RPMI7951 (cell line): ENCODE measurements around the gene MED13L. TPM values are rescaled to one million over a fixed set of nuclear protein-coding genes. Genes with fewer than 3 reads are reported as not detected.

Source experiments
- DNase-seq: peaks from one replicate; pipeline ENCODE4 v3.0.0-alpha.2; 2012; ENCODE audit warnings: low read depth
- total RNA-seq: library from RNA; depleted of rRNA; stranded (reverse); fragments of >200 nt; shearing (Covaris generic); gene quantifications from 2 replicates; pipeline ENCODE4 v1.2.3, GENCODE V29; 2014

The MED13L gene
- total RNA-seq, 1 experiment from 2014 or later, result 29.7 TPM

DNA sequence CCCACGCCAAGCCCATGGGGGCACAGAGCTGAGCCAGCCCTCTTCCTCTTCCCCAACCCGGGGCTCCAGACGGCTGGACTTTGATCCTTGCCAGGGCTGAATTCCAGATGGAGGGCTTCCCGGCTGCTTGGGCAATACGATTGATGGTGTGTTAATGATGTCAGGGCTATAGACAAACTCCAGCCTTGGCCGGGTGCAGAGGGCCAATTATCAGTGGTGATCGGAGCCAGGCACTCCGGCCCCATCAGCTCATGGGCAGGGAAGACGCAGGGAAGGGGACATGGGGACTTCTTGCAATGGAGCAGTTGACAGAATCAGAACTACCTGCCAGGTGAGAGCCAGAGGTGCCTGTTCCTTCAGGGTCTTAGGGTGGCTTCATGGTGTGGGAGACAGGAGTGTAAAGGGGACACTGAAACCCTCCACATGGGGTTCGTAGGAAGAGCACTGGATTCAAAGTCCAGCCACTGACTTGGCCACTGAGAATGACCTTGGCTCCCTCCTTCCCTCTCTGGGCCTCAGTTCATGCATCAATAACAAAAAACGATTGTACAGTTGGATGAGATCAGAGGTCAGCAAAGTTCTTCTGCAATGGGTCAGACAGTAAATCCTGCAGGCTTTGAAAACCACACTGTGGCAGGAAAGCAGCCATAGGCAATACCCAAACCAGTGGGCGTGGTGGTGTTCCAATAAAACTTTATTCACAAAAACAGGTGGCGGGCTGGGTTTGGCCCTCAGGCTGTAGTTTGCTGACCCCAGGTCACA, 333.7 kb downstream of the MED13L start:
- no peak for DNase-seq

DNA sequence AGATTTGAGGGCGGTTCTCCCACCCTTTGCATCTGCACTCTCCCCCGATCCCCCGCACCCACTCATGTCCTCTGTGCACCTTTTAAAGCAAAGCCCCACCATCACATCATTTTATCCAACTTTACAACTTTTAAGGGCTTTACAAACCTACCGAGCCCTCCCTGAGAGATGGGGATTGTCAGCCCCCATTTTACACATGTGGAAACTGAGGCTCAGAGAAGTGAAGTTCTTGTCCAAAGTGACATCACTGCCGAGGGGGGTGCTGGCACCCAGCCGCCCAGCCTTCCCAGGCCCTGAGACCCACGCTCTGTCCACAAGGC, 334.2 kb downstream of the MED13L start:
- DNase-seq, result no peak

GRCh38 chr12:115942346-115942745, 335.1 kb downstream of the MED13L start:
- no peak for DNase-seq

GRCh38 chr12:115941362-115941761, 336.1 kb downstream of the MED13L start:
- peak; percentile 28 for DNase-seq

- DNase-seq, result no peak
Measured at GRCh38 chr12:115938794-115939377, 338.6 kb downstream of the MED13L start.

GRCh38 chr12:115936997-115937916, 340.2 kb downstream of the MED13L start:
- no peak for DNase-seq

GRCh38 chr12:115934877-115935276, 342.6 kb downstream of the MED13L start:
- DNase-seq, result no peak

DNA sequence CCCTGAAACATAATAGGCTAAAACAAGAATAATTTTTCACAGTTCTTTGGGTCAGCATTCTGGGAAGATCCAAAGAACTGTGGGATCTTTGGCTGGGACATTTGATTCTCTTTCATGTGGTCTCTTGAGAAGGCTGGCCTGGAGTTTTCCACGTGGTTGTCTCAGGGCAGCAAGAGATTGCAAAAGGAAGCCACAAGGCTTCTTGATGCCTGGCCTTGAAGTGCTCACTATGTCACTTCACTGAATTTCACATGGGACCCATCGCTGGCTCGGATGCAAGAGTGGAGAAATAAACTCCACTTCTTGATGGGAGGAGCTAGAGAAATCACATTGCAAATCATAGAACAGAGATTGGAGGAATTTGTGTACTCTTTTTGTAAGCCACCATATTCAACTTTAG, 343.4 kb downstream of the MED13L start:
- DNase-seq, result no peak

- no peak for DNase-seq
Measured at GRCh38 chr12:115932066-115932465, 345.4 kb downstream of the MED13L start.

DNA sequence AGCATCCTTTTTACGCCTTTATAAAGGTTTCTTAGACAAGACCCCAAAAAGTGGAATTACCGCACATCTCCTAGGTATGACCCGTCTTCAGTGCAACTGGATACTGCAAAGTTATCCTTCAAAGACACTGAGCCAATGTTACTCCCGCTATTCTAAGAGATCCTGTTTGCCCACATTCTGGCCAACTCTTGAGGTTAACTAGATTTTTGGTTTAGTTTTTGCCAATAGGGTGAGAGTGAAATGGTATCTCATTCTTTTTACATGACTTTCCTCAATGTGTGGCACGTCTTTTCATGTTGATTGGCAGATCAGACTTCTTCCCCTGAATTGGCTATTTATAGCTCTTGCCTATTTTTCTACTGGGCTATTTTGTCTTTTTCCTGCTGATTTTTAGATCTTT, 347.2 kb downstream of the MED13L start:
- no peak for DNase-seq

GRCh38 chr12:115926037-115926670, 351.3 kb downstream of the MED13L start:
- no peak for DNase-seq

- no peak for DNase-seq
Measured at GRCh38 chr12:115923851-115924250, 353.6 kb downstream of the MED13L start.

DNA sequence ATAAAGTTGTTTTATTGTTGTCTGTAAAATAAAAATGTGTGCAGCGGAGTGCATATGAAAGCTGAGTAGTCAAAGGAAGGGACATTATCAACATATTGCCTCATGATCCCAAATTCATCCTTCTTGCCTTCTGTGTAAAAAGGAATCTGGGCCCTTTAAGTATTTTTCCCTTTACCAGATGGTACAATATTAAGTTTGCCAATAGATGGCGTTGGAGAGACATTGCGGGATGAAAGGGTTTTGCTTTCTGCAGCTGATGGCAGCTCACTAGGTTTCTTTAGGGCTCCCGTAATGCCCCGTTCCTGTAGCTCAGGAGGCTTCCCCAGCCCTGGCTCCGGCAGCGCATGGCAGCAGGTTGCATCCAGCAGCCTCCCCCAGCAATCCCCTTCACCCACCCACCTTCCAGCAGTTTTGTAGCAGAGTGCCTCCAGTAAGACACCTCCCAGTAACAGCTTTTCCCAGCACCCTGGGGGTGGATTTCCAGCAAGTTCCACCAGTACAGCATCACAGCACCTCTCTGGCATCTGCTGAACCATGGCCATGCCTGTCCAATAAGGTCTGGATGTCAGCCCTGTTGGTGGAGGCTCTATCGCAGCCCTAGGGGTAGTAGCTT, 354.4 kb downstream of the MED13L start:
- DNase-seq, result no peak

- no peak for DNase-seq
Measured at GRCh38 chr12:115920395-115921183, 356.9 kb downstream of the MED13L start.

DNA sequence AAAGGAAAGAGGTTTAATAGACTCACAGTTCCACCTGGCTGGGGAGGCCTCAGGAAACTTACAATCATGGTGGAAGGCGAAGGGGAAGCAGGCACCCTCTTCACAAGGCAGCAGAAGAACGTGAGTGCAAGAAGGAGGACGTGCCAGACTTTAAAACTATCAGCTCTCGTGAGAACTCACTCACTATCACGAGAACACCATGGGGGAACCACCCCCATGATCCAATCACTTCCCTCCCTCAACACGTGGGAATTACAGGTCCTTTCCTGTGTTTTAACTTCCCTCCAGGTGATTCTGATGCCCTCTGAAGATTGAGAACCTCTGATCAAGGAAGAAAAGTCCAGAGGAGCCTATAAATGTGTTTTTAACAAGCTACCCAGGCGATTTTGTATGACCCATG, 358.7 kb downstream of the MED13L start:
- DNase-seq, result no peak

GRCh38 chr12:115916910-115917668, 360.4 kb downstream of the MED13L start:
- DNase-seq, result no peak

DNA sequence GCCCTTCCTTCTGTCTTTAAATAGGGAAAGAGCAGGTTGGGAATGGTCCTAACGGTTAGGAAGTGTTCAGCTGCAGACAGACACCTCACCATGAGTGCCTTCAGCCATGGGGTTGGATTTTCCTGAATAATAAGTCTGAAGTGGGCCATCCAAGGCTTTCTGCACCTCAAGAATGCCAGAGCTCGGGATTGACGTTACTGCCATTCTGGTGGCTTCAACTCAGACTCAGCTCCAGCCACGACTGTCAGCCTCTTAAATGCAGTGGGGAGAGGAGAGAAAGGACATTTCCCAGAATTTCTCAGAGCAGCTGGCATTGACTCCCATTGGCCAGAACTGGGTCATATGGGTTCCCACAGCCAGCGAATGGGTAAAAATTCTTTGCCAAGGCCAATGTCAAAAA, 363.4 kb downstream of the MED13L start:
- DNase-seq, result no peak

- no peak for DNase-seq
Measured at GRCh38 chr12:115912440-115912839, 365.1 kb downstream of the MED13L start.

GRCh38 chr12:115911360-115911759, 366.1 kb downstream of the MED13L start:
- no peak for DNase-seq

GRCh38 chr12:115910057-115910456, 367.4 kb downstream of the MED13L start:
- no peak for DNase-seq
